CD4-positive, alpha-beta T cell treated with Interleukin-21 for 1 hour (primary cell): ENCODE results near the gene NTHL1.
"Not testable (repeated sequence)": the region's sequence is repeated elsewhere in the genome, so short reads cannot be mapped to it uniquely, and the experiment has no call there.

Experiments used
- DNase-seq: peaks from one replicate; pipeline ENCODE4 v3.0.0-alpha.2; 2020

Gene NTHL1

GRCh38 chr16:2040041-2040786 is 7.4 kb downstream of the NTHL1 start:
- no peak for DNase-seq

- no peak for DNase-seq
Observed at GRCh38 chr16:2039274-2040031, 8.2 kb downstream of the NTHL1 start.

- DNase-seq, result no peak
Observed at GRCh38 chr16:2038382-2039231, 9.0 kb downstream of the NTHL1 start.

DNA sequence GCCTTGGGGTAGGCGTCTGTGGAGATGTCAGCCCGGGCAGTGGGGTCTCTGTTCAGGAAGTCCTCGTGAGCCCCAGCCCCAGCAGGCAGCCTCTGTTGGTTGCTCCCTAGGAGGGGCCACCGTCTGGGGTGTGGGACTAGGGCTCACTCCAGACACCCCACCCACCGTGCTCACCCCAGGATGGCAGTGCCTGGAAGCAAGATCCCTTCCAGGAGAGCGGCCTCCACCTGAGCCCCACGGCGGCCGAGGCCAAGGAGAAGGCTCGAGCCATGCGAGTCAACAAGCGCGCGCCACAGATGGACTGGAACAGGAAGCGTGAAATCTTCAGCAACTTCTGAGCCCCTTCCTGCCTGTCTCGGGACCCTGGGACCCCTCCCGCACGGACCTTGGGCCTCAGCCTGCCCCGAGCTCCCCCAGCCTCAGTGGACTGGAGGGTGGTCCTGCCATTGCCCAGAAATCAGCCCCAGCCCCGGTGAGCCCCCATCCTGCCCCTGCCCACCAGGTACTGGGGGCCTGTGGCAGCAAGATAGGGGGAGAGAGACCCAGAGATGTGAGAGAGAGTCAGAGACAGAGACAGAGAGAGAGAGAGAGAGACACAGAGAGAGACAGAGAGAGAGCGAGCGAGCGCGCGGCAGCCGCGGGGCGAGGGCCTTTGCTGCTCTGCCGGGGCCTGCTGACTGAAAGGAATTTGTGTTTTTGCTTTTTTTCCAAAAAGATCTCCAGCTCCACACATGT is 9.8 kb downstream of the NTHL1 start:
- no peak for DNase-seq

DNA sequence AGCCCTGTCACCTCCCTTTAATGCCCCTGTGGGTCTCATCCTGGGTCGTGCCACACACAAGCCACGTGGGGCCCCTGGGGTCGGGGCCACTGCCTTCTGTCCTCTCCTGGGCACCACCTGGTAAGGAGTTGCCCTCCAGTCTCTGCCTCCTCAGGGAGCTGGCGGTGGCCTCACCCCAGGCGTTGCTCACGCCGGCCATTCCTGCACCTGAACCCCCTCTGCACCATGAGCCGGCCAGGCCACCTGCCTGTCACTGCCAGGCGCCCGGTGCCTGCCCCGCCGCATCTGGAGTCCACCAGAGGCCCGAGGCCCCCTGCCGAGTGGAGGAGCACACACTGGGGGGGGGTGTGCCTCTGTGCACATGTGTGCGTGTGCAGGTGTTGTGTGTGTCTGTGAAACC is 10.5 kb downstream of the NTHL1 start:
- no peak for DNase-seq

DNA sequence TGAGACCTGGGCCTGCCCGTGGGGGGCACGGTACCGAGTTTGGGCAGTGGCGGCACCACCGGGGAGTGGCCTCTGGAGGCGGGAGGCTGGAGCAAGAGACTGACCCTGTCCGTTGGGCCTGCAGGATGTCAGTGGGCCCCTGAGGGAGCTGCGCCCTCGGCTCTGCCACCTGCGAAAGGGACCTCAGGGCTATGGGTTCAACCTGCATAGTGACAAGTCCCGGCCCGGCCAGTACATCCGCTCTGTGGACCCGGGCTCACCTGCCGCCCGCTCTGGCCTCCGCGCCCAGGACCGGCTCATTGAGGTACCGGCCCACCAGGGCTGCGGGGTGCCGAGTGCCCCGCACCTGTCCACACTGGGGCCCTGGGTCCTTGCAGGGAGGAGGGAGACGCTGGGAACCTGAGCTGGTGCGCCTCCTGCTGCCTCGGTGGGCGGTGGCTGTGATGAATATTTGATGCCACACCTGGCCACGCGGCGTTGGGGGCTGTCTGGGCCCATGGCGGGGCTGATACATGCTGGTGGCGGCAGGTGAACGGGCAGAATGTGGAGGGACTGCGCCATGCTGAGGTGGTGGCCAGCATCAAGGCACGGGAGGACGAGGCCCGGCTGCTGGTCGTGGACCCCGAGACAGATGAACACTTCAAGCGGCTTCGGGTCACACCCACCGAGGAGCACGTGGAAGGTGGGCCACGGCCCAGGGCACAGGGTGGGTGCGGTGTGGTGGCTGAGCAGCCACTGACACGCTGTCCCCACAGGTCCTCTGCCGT is 11.3 kb downstream of the NTHL1 start:
- no peak for DNase-seq

GRCh38 chr16:2035431-2036199 is 12.0 kb downstream of the NTHL1 start:
- no peak for DNase-seq

GRCh38 chr16:2034696-2035430 is 12.8 kb downstream of the NTHL1 start:
- no peak for DNase-seq

DNA sequence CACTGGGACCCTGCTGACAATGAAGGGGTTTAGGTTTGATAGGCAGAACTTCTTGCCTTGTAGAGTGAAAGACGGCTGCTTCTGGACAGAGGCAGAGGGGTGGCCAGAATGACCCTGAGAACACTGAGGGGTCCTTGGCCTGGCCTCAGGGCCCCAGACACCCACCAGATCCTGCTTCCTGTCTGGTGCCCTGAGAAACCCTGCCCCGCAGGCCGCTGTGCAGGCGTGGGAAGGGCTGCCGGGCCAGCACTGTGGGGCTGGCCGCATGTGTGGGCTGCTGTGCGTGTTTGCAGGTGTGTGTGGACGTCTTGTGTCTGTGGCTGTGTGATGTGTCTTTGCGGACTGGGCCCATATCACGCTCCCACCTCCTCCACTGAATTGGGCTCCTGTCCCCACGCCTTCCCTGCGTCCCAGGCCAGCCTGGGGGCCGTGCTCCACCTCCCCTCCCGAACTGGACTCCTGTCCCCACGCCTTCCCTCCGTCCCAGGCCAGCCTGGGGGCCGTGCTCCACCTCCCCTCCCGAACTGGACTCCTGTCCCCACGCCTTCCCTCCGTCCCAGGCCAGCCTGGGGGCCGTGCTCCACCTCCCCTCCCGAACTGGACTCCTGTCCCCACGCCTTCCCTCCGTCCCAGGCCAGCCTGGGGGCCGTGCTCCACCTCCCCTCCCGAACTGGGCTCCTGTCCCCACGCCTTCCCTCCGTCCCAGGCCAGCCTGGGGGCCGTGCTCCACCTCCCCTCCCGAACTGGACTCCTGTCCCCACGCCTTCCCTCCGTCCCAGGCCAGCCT is 13.5 kb downstream of the NTHL1 start:
- not testable (repeated sequence) for DNase-seq

- no peak for DNase-seq
Observed at GRCh38 chr16:2033057-2033908, 14.4 kb downstream of the NTHL1 start.

GRCh38 chr16:2032285-2033056 is 15.2 kb downstream of the NTHL1 start:
- DNase-seq, result no peak

GRCh38 chr16:2031081-2031577 is 16.5 kb downstream of the NTHL1 start:
- DNase-seq, result no peak

- DNase-seq, result no peak
Observed at GRCh38 chr16:2030036-2030435, 17.6 kb downstream of the NTHL1 start.

DNA sequence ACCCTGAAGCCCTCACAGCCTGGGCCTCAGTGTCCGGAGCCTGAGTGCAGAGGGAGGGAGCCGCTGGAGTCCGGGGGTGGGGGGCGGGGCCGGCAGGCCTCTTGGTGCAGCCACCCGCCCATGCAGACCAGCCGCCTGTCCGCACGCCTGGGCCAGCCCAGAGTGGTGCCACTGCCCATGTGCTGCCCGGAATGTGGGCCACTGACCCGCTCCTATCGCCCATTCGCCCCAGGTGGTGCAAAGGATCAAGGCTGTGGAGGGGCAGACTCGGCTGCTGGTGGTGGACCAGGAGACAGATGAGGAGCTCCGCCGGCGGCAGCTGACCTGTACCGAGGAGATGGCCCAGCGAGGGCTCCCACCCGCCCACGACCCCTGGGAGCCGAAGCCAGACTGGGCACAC is 18.3 kb downstream of the NTHL1 start:
- DNase-seq, result no peak

DNA sequence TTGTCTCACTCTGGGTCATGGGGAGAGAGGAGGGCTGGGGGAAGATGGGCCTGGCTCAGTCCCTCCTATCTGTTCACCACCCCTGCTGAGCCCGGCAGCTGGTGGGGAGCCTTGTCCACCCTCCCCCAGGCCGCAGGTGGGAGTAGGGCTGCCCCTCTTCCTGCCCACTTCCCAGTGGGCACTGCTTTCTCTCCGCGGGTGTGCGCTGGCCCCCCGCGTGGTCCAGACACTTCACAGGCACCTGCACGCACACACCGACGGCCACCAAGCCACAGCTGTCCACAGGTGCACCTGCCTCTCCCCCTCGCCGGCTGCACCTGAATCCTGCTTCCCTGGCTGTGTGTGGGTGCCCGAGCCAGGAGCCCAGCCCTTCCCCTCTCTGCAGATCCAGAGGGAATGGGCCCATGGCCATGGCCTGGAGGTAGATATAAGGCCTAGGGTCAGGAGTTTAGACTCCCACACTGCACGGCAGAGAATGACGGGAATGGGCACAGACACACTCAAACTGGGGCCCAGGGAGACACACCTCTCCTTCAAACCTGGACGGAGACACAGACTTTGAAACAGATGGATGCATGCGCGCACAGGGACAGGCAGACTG is 18.9 kb downstream of the NTHL1 start:
- no peak for DNase-seq

DNA sequence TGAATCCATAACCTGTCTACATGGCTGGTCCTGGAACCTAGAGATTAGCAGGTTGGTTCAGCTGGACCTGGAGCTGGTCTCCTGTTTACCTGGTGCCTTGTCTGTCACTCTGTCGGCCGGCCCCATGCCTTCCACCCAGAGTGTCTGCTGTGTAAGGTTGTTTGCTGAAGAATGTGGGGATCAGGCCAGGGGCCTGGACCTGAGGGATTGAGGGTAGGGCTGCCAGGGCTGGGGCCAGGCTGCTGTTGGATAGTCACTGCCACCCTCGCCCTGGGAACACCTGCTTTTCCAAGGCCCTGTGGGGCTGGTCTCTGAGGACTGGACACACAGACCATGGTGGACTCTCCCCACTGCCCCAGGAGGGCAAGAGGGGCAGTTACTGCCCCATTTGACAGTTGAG is 19.5 kb downstream of the NTHL1 start:
- no peak for DNase-seq
